DMS114 treated with DMSO at 0.1 percent for 48 hours (cell line): ENCODE data around the gene SH3GLB1.

Source experiments
- DNase-seq: peaks from one replicate; lab custom pipeline; 2025; ENCODE audit not compliant: unreplicated experiment; lab: John Stamatoyannopoulos, UW

SH3GLB1 gene

DNA sequence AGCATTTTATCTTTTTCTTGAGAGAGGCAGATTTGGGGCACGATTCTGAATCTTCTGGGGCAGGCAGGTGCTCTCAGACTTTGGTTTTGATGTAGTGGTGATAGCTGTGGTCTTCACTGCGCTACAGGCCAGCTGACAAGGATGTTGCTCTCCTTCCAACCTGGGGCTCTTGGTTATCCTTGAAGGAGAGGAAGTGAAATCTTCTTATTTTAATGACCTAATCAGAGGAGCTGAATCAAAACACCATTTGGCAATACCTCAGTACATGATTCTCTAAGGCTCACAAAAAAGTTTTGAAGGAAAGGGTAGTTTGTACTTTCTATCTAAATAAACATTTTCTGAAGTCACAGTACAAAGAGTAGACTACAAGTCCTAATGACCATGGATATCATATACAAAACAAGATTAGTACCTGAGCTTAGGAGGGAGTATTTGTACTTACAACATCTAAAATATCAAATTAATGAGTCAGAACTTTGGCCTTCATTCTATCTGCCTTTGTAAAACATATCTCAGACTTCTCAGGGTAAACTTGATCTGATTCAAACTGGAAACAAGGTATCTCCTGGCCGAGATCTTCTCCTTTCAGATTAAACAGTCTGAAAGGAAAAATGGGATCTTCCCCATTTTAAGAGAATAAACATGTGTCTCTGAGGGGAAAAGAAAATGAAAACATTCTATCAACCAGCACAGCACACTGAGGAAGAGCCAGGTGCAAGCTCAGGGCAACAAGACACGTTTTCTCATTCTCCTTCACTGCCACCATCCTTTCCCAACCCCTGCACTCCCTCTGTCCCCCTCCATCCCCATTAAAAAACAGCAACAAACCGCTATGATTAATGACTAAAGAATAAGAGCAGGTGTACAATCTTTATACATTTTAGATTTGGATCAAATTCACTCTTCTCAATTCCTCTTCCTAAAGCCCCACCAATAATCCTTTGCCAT, 69.2 kb downstream of the SH3GLB1 start:
- DNase-seq = no peak

- DNase-seq = no peak
These were observed 70.2 kb downstream of the SH3GLB1 start for GRCh38 chr1:86774305-86775295.

- no peak for DNase-seq
These were observed 71.0 kb downstream of the SH3GLB1 start for GRCh38 chr1:86775395-86775794.

GRCh38 chr1:86776108-86776507, 71.7 kb downstream of the SH3GLB1 start:
- DNase-seq = no peak

DNA sequence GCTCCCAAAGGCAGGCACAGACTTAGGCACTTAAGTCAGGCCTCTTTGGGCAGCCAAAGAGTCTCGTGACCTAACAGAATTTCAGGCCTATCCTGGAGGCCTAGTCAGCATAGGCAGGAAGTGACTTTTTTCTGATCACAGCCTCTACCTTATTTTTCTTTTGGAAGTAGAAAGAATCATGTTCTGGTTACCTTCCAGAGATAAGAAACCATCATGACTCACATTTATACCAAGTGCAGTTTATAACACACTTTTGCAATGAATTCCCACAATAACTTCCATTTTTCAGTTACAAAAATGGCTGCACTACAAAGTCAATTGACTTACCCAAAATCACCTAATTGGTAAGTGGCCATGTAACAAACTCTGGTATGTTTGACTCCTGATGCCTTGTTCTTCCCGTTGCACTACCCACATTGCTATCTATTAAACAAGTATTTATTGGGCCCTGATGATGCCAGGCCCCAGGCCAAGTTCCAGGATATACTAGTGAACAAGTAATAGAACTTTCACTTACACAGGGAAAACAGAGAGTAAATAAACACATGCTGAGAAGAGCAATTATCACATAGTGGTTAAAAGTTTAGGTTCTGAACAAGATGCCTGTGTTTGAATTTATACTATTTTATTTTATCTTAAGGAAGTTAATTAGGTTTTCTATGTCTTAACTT, 74.3 kb downstream of the SH3GLB1 start:
- no peak for DNase-seq

DNA sequence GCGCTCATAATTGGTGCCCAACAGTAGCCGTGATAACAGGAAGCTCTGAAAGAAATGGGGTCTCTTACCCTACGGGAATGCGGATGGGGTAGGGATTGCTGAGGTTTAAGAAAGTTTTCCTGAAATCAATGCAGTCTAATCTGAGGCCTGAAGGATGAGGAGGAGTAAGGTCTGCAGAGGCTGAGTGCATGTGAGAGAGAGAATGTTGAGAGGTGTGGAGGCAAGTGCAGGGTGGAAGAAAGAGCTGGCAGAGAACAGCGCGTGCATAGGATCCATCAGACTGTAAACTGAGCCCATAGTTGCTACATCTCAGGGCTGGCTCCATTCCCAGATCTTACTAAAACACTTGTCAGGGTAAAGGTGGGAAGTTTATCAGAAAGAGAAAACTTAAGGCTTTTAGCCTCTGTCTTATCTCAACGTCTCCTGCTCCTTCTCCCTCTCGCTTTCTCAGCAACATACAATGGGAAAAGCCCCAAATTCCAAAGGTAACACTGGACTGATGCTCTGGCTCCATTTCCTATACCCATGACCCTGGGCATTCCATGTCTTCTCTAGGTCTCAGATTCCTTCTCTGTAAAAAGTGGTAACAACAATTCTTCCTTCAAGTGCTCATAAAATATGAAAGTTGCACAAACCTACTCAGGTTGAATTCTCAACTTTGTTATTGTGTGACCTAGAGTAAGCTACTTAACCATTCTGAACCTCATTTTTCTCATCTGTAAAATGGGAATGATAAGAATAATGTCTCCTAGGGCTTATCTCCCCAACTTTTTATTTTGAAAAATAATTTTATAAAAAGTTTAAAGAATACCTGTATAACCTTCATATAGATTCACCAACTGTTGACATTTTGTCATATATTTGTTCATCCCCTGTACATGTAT, 75.2 kb downstream of the SH3GLB1 start:
- DNase-seq = no peak

GRCh38 chr1:86782482-86782881, 78.1 kb downstream of the SH3GLB1 start:
- no peak for DNase-seq

- DNase-seq = no peak
These were observed 83.2 kb downstream of the SH3GLB1 start for GRCh38 chr1:86787621-86788020.

DNA sequence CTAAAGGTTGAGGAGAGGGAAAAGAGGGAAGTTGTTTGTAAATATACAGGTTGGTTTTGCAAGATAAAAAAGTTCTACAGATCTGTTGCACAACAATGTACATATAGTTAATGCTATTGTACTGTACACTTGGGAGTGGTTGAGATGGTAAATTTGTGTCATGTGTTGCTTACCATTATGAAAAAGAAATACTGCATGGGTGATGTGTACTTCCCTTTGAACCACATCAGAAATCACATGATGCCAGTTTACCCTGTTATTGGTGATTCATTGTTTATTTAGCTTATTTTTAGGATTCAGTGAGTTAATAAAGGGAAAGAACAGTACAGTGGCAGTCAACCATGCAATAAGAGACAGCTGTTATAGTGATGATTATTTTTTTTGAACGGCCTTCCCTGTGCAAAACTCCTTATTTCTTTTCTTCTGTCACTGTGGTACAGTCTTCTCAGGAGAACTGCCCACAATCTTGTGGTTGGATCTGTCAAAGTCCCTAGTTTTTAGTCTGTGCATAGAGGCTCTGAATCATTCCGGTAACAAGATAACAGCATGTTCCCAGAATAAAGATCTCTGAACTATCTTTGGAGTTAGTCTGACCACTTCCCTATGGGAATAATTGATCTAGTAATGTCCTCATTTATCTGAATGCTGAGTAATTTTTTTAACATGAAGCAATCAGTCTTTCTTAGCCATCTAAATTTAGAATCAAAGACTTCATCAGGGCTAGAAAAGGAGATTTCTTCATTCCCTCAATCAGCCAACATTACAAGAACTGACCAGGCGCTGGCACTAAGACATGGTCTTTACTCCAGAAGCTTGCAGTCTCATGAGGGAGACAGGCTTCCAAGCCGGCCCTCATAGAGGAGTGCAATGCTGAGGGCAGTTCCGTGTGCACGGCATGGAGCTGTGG, 84.2 kb downstream of the SH3GLB1 start:
- DNase-seq = no peak

- no peak for DNase-seq
These were observed 90.9 kb downstream of the SH3GLB1 start for GRCh38 chr1:86795316-86795715.
